ENCODE results near the gene KLF16. TPM values are rescaled to one million over a fixed set of nuclear protein-coding genes. Genes with fewer than 3 reads are reported as not detected.

Gene KLF16
- total RNA-seq, 4 donors from 2014 or later: 9.0 to 18.3 (median 11.6) TPM

DNA sequence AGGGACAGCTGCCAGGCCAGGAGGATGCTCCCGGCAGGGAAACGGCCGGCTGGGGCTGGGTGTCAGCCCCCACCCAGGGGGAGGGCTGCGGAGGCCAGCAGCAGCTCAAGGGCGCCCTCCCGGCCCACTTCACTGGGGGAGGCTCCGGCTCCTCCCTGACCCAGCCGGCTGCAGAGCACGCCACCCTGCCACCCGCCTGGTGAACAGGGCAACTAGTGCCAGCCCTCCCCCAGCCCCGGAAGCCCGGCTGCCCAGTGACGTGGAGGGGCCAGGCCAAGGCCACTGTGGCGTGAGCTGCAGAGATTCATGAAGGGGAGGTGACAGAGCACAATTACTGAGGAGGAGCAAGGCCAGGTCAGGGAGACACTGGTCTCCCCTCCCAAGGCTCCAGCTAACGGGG lies 29.8 kb downstream of the KLF16 start:
- Histone ChIP-seq H3K27ac (no peak overlapping the region), H3K36me3 (no peaks in the 10 kb centered on the region), H3K27me3 (no peaks in the 10 kb centered on the region), H3K4me1 (peaks cover 9 to 33% (median 21%) of the 10 kb centered on the region in 4 donors), H3K9me3 (no peaks in the 10 kb centered on the region), H3K4me3 (no peak overlapping the region)
- WGBS, 2 donors (ENCODE audit: low coverage in 1 of 2): 92% methylated on average over 9 of the region's 15 CpGs; no CpG with 5 or more reads in 1 of the 2 donors
- intact Hi-C loops (cut with DNase I; ENCODE audit: low total_unique reads): no loop called here
- TF ChIP-seq POLR2AphosphoS5 (IDR thresholded peaks at IDR 0.05) (no peak), POLR2A (IDR thresholded peaks at IDR 0.05) (no peak), EP300 (IDR thresholded peaks at IDR 0.05; ENCODE audit: low read depth) (no peak)
- TF ChIP-seq, protein P1, sequence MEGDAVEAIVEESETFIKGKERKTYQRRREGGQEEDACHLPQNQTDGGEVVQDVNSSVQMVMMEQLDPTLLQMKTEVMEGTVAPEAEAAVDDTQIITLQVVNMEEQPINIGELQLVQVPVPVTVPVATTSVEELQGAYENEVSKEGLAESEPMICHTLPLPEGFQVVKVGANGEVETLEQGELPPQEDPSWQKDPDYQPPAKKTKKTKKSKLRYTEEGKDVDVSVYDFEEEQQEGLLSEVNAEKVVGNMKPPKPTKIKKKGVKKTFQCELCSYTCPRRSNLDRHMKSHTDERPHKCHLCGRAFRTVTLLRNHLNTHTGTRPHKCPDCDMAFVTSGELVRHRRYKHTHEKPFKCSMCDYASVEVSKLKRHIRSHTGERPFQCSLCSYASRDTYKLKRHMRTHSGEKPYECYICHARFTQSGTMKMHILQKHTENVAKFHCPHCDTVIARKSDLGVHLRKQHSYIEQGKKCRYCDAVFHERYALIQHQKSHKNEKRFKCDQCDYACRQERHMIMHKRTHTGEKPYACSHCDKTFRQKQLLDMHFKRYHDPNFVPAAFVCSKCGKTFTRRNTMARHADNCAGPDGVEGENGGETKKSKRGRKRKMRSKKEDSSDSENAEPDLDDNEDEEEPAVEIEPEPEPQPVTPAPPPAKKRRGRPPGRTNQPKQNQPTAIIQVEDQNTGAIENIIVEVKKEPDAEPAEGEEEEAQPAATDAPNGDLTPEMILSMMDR (IDR thresholded peaks at IDR 0.05): no peak
- no peak for DNase-seq
- in situ Hi-C loops (cut with MboI; ENCODE audit: low pct_ligation_motif_present in 1 of 4, low pct_unique_long_range_greater_than_20kb in 1 of 4, low sequenced_read_pairs in 3 of 4): no loop called here

DNA sequence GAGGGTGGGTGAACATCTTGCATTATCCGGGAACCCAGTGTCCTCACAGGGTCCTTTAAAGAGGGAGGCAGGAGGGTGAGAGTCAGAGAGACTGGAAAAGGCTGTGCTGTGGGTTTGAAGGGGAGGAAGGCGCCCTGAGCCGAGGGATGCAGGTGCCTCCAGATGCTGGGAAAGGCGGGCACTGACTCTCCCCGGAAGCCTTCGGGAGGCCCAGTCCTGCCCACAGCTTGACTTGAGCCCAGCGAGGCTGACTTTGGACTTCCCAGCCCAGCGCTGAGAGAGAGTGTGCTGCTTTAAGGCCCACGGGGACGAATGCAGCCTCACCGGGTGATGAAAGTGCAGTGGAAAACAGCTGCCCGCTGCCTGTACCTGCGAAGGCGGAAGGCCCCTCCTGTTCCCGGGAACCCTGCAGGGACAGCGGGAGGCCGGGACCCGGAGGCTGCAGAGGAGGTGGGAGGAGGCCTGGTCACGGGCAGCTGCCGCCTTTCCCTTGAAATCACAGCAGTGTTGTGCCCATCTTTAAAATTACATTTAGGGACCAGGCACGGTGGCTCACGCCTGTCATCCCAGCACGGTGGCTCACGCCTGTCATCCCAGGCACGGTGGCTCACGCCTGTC lies 31.2 kb downstream of the KLF16 start:
- 91 to 94% methylated on average over 6 to 26 of the region's 26 CpGs for WGBS, 2 donors (ENCODE audit: low coverage in 1 of 2)
- DNase-seq: no peak
- no peak for TF ChIP-seq POLR2AphosphoS5 (IDR thresholded peaks at IDR 0.05)
- TF ChIP-seq, protein P1 (IDR thresholded peaks at IDR 0.05): no peak
- no peak for TF ChIP-seq EP300 (IDR thresholded peaks at IDR 0.05; ENCODE audit: low read depth)
- TF ChIP-seq POLR2A (IDR thresholded peaks at IDR 0.05): no peak
- intact Hi-C loops (cut with DNase I; ENCODE audit: low total_unique reads) (no loop called here), in situ Hi-C loops (cut with MboI; ENCODE audit: low pct_ligation_motif_present in 1 of 4, low pct_unique_long_range_greater_than_20kb in 1 of 4, low sequenced_read_pairs in 3 of 4) (no loop called here)
- no peaks in the 10 kb centered on the region for H3K27me3 ChIP-seq
- peaks cover 2 to 19% (median 8%) of the 10 kb centered on the region in 4 donors for H3K4me1 ChIP-seq
- no peak overlapping the region for H3K27ac ChIP-seq
- no peaks in the 10 kb centered on the region for H3K9me3 ChIP-seq
- H3K4me3 ChIP-seq: no peak overlapping the region
- peaks cover 0 to 10% (median 2%) of the 10 kb centered on the region in 4 donors for H3K36me3 ChIP-seq

DNA sequence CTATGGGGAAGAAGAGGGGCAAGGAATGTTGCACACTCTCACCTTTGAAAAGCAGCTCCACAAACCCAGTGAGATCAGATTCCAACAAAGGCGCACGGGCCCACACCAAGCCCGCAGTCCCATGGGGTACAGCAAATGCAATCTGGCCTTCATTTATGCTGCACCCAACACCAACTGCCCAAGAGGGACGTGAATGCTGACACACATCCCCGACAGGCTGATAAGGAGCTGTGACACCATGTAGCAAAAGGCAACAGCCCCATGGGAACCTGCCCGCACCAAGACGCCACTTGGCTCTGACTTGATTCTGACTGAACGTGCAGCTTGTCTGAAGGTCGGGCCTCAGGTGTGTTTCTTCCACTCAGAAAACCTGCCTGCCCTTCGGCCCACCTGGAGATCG lies 32.4 kb downstream of the KLF16 start:
- no peaks in the 10 kb centered on the region for H3K9me3 ChIP-seq
- H3K27me3 ChIP-seq: no peaks in the 10 kb centered on the region
- in situ Hi-C loops (cut with MboI; ENCODE audit: low pct_ligation_motif_present in 1 of 4, low pct_unique_long_range_greater_than_20kb in 1 of 4, low sequenced_read_pairs in 3 of 4): no loop called here
- TF ChIP-seq, protein P1 (IDR thresholded peaks at IDR 0.05): no peak
- TF ChIP-seq POLR2A (IDR thresholded peaks at IDR 0.05) (no peak), POLR2AphosphoS5 (IDR thresholded peaks at IDR 0.05) (no peak), EP300 (IDR thresholded peaks at IDR 0.05; ENCODE audit: low read depth) (no peak)
- DNase-seq: no peak
- intact Hi-C loops (cut with DNase I; ENCODE audit: low total_unique reads): no loop called here
- peaks cover 0 to 24% (median 9%) of the 10 kb centered on the region in 4 donors for H3K4me1 ChIP-seq
- no peak overlapping the region for H3K27ac ChIP-seq
- no peak overlapping the region for H3K4me3 ChIP-seq
- WGBS, 2 donors (ENCODE audit: low coverage in 1 of 2): 91% methylated on average over 11 of the region's 11 CpGs; no CpG with 5 or more reads in 1 of the 2 donors
- H3K36me3 ChIP-seq: peaks cover 0 to 10% (median 4%) of the 10 kb centered on the region in 4 donors

DNA sequence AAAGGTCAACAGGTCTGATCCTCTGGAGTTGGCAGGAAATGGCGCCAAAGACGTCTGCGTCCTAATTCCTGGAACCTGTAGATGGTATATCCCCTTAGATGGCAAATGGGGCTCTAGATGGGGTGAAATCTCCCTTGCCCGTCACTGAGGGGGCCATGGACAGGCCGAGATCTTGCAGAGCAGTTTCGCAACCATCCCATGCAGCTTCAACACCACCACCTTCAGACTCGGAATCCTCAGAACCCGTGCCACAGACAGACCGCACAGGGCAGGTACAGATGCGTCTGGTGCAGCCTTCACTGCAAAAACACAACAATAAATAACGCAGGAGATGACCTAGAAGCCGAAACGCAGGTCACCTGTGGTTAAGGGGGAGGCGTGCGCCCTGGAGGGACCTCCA lies 32.8 kb downstream of the KLF16 start:
- H3K4me3 ChIP-seq: no peak overlapping the region
- no peak overlapping the region for H3K27ac ChIP-seq
- intact Hi-C loops (cut with DNase I; ENCODE audit: low total_unique reads): no loop called here
- TF ChIP-seq EP300 (IDR thresholded peaks at IDR 0.05; ENCODE audit: low read depth) (no peak), POLR2AphosphoS5 (IDR thresholded peaks at IDR 0.05) (no peak), POLR2A (IDR thresholded peaks at IDR 0.05) (no peak)
- TF ChIP-seq, protein P1 (IDR thresholded peaks at IDR 0.05): no peak
- no peaks in the 10 kb centered on the region for H3K27me3 ChIP-seq
- peaks cover 0 to 27% (median 10%) of the 10 kb centered on the region in 4 donors for H3K4me1 ChIP-seq
- H3K36me3 ChIP-seq: peaks cover 0 to 10% (median 4%) of the 10 kb centered on the region in 4 donors
- no peaks in the 10 kb centered on the region for H3K9me3 ChIP-seq
- no peak for DNase-seq
- in situ Hi-C loops (cut with MboI; ENCODE audit: low pct_ligation_motif_present in 1 of 4, low pct_unique_long_range_greater_than_20kb in 1 of 4, low sequenced_read_pairs in 3 of 4): no loop called here
- 96% methylated on average over 13 of the region's 15 CpGs; no CpG with 5 or more reads in 1 of the 2 donors for WGBS, 2 donors (ENCODE audit: low coverage in 1 of 2)
